Prostate gland (tissue), 2 donors: ENCODE data around the gene KIAA0232. TPM values are rescaled to one million over a fixed set of nuclear protein-coding genes. Genes with fewer than 3 reads are reported as not detected.
"Not testable (repeated sequence)": the region's sequence is repeated elsewhere in the genome, so short reads cannot be mapped to it uniquely, and the experiment has no call there.

Experiments used
- DNase-seq: peaks from one replicate; pipeline ENCODE4 v3.0.0-alpha.2; 2019; ENCODE audit warnings: low spot score
- H3K27ac ChIP-seq, 2 donors: fragments of 200-600 bp; sonication (generic); 2 replicates each; pipeline ENCODE4 v1.5.1; 2017 to 2019
- H3K27me3 ChIP-seq: fragments of 200-600 bp; sonication (generic); replicated peaks from 2 replicates; pipeline ENCODE4 v1.5.1; 2019; ENCODE audit not compliant: insufficient read depth
- H3K36me3 ChIP-seq, 2 donors: fragments of 200-600 bp; sonication (generic); 1 replicate in 1 of 2; 2 replicates in 1 of 2; pipeline versions ENCODE4 v1.5.1 to v1.8.1; 2017 to 2019
- H3K4me1 ChIP-seq: fragments of 200-600 bp; sonication (generic); replicated peaks from 2 replicates; pipeline ENCODE4 v1.5.1; 2019
- H3K4me3 ChIP-seq, 2 donors: fragments of 200-600 bp; sonication (generic); 2 replicates each; pipeline ENCODE4 v1.5.1; 2017 to 2019
- H3K9me3 ChIP-seq: fragments of 200-600 bp; sonication (generic); 2 replicates; pipeline ENCODE4 v1.5.1; 2017
- CTCF ChIP-seq, 4 experiments: fragments of 200-600 bp in 2 of 4; fragments of 450-650 bp in 2 of 4; sonication (generic) in 2 of 4; IDR thresholded peaks; 1 replicate in 3 of 4; 2 replicates in 1 of 4; pipeline ENCODE4 v1.5.1; 2016 to 2019; ENCODE audit warnings: antibody characterized with exemption in 4 of 4, mild to moderate bottlenecking in 2 of 4, moderate library complexity in 2 of 4
- POLR2A ChIP-seq: fragments of 450-650 bp; IDR thresholded peaks from one replicate; pipeline ENCODE4 v1.6.1; 2016; ENCODE audit warnings: antibody characterized with exemption, mild to moderate bottlenecking
- POLR2AphosphoS5 ChIP-seq: sonication (generic); formaldehyde crosslinking; IDR thresholded peaks from one replicate; pipeline ENCODE4 v1.6.1; 2017; ENCODE audit warnings: antibody characterized with exemption
- WGBS: methylation state at CpG from one replicate; pipeline ENCODE4 v1.1.5; 2018; 5-methylcytosine and 5-hydroxymethylcytosine counted together
- intact Hi-C: fragments of 100-400 bp; cut with DNase I; formaldehyde crosslinking; loops from one replicate; pipeline ENCODE4 v1.14.2; 2022
- total RNA-seq, 2 donors: library from RNA; depleted of rRNA; stranded (reverse); fragments of >200 nt; gene quantifications; one replicate each; pipeline ENCODE4 v1.1.0, GENCODE V29; 2016

KIAA0232 gene
- total RNA-seq, 2 donors from 2014 or later = 35.3 to 42.1 TPM

- no peaks in the 10 kb centered on the region for H3K27me3 ChIP-seq
- TF ChIP-seq CTCF (IDR thresholded peaks at IDR 0.05) = no peak
- TF ChIP-seq POLR2A = no peak
- no peak for TF ChIP-seq POLR2AphosphoS5
- no peaks in the 10 kb centered on the region for H3K9me3 ChIP-seq
- H3K27ac ChIP-seq = no peak overlapping the region
- WGBS = 97% methylated on average over 8 of the region's 8 CpGs
- no peaks in the 10 kb centered on the region for H3K36me3 ChIP-seq
- no peak for DNase-seq
- peaks cover 2% of the 10 kb centered on the region for H3K4me1 ChIP-seq
- H3K4me3 ChIP-seq = no peak overlapping the region
- intact Hi-C loops = no loop called here
Observed at GRCh38 chr4:6795821-6796220, 13.3 kb downstream of the KIAA0232 start.

GRCh38 chr4:6797368-6797767 is 14.8 kb downstream of the KIAA0232 start:
- WGBS = 91% methylated on average over 4 of the region's 4 CpGs
- DNase-seq, H3K4me3 ChIP-seq, H3K9me3 ChIP-seq, intact Hi-C loops, H3K27ac ChIP-seq, H3K27me3 ChIP-seq, H3K36me3 ChIP-seq, H3K4me1 ChIP-seq: not testable (repeated sequence)

GRCh38 chr4:6799091-6799490 is 16.6 kb downstream of the KIAA0232 start:
- TF ChIP-seq POLR2AphosphoS5 (no peak), POLR2A (no peak), CTCF (IDR thresholded peaks at IDR 0.05) (no peak)
- Histone ChIP-seq H3K9me3 (no peaks in the 10 kb centered on the region), H3K27me3 (no peaks in the 10 kb centered on the region), H3K4me3 (no peak overlapping the region), H3K27ac (no peak overlapping the region), H3K36me3 (no peaks in the 10 kb centered on the region), H3K4me1 (no peaks in the 10 kb centered on the region)
- WGBS = 86% methylated on average over 3 of the region's 3 CpGs
- intact Hi-C loops = no loop called here
- DNase-seq = no peak

GRCh38 chr4:6802025-6802424 is 19.5 kb downstream of the KIAA0232 start:
- no peaks in the 10 kb centered on the region for H3K9me3 ChIP-seq
- H3K27me3 ChIP-seq = no peaks in the 10 kb centered on the region
- DNase-seq = no peak
- no peak overlapping the region for H3K27ac ChIP-seq
- no peaks in the 10 kb centered on the region for H3K4me1 ChIP-seq
- 91% methylated on average over 8 of the region's 8 CpGs for WGBS
- no peak overlapping the region for H3K4me3 ChIP-seq
- intact Hi-C loops = no loop called here
- H3K36me3 ChIP-seq = no peaks in the 10 kb centered on the region
- TF ChIP-seq POLR2A (no peak), CTCF (IDR thresholded peaks at IDR 0.05) (no peak), POLR2AphosphoS5 (no peak)

GRCh38 chr4:6802626-6803025 is 20.1 kb downstream of the KIAA0232 start:
- Histone ChIP-seq H3K9me3 (no peaks in the 10 kb centered on the region), H3K36me3 (no peaks in the 10 kb centered on the region), H3K4me3 (no peak overlapping the region), H3K27ac (no peak overlapping the region), H3K4me1 (no peaks in the 10 kb centered on the region), H3K27me3 (no peaks in the 10 kb centered on the region)
- no peak for TF ChIP-seq CTCF (IDR thresholded peaks at IDR 0.05)
- no peak for TF ChIP-seq POLR2AphosphoS5
- TF ChIP-seq POLR2A = no peak
- intact Hi-C loops = no loop called here
- WGBS = 96% methylated on average over 2 of the region's 2 CpGs
- no peak for DNase-seq
